NCI-H187 treated with DMSO at 0.1 percent for 48 hours (cell line): Measurements from ENCODE around the gene MPP1.
"Not testable (repeated sequence)": the region's sequence is repeated elsewhere in the genome, so short reads cannot be mapped to it uniquely, and the experiment has no call there.

Source experiments
- DNase-seq: peaks from one replicate; lab custom pipeline; 2025; lab: John Stamatoyannopoulos, UW

The MPP1 gene

GRCh38 chrX:154804957-154805695 lies at the start of gene MPP1:
MPP1 (minus strand) TSS chrX:154805485; CDS start chrX:154805373, 112 bp downstream.
- DNase-seq, result no peak

GRCh38 chrX:154850957-154851611 lies 45.8 kb upstream of the MPP1 start:
- DNase-seq, result no peak

- DNase-seq, result peak; percentile 42
These were observed 35.6 kb upstream of the MPP1 start for GRCh38 chrX:154840856-154841255.

GRCh38 chrX:154836163-154836562 lies 30.9 kb upstream of the MPP1 start:
- no peak for DNase-seq

GRCh38 chrX:154834562-154834961 lies 29.3 kb upstream of the MPP1 start, which contains the start of gene SMIM9:
SMIM9 (minus strand) TSS chrX:154834662; CDS start chrX:154830856, 3,806 bp downstream.
- DNase-seq, result no peak

GRCh38 chrX:154833746-154834274 lies 28.5 kb upstream of the MPP1 start:
- DNase-seq, result no peak

- no peak for DNase-seq
These were observed 24.7 kb upstream of the MPP1 start for GRCh38 chrX:154829926-154830442.

GRCh38 chrX:154829134-154829533 lies 23.8 kb upstream of the MPP1 start:
- DNase-seq, result no peak

GRCh38 chrX:154828016-154828408 lies 22.7 kb upstream of the MPP1 start:
- DNase-seq, result no peak

- DNase-seq, result no peak
These were observed 22.1 kb upstream of the MPP1 start for GRCh38 chrX:154827194-154828015.

- DNase-seq, result not testable (repeated sequence)
These were observed 20.3 kb upstream of the MPP1 start for GRCh38 chrX:154825586-154825985.

GRCh38 chrX:154824638-154825037 lies 19.4 kb upstream of the MPP1 start:
- DNase-seq, result no peak

GRCh38 chrX:154822029-154822428 lies 16.7 kb upstream of the MPP1 start:
- no peak for DNase-seq

GRCh38 chrX:154821523-154821922 lies 16.2 kb upstream of the MPP1 start:
- DNase-seq, result no peak

GRCh38 chrX:154819771-154820341 lies 14.6 kb upstream of the MPP1 start:
- no peak for DNase-seq

- no peak for DNase-seq
These were observed 13.9 kb upstream of the MPP1 start for GRCh38 chrX:154818916-154819770.

- DNase-seq, result not testable (repeated sequence)
These were observed 11.8 kb upstream of the MPP1 start for GRCh38 chrX:154817048-154817618.

GRCh38 chrX:154816326-154816898 lies 11.1 kb upstream of the MPP1 start:
- DNase-seq, result not testable (repeated sequence)

GRCh38 chrX:154815274-154815818 lies 10.1 kb upstream of the MPP1 start:
- no peak for DNase-seq

GRCh38 chrX:154813801-154814200 lies 8.5 kb upstream of the MPP1 start:
- DNase-seq, result no peak
